Activated CD8-positive, alpha-beta memory T cell treated with anti-CD3 and anti-CD28 coated beads for 48 hours (primary cell): ENCODE data around the gene ZNF225.
"Not testable (repeated sequence)": the region's sequence is repeated elsewhere in the genome, so short reads cannot be mapped to it uniquely, and the experiment has no call there.

Experiments used
- DNase-seq, 3 experiments: peaks; one replicate each; pipeline ENCODE4 v3.0.0-alpha.2; 2020; ENCODE audit warnings: low read depth in 2 of 3, low spot score in 2 of 3

Gene ZNF225

DNA sequence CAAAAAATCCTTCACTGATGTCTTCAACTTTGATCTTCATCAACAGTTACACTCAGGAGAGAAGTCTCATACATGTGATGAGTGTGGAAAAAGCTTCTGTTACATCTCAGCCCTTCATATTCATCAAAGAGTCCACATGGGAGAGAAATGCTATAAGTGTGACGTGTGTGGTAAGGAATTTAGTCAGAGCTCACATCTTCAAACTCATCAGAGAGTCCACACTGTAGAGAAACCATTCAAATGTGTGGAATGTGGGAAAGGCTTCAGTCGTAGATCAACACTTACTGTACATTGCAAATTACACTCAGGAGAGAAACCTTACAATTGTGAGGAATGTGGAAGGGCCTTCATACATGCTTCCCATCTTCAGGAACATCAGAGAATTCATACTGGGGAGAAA, 43.3 kb downstream of the ZNF225 start:
- no peak for DNase-seq

DNA sequence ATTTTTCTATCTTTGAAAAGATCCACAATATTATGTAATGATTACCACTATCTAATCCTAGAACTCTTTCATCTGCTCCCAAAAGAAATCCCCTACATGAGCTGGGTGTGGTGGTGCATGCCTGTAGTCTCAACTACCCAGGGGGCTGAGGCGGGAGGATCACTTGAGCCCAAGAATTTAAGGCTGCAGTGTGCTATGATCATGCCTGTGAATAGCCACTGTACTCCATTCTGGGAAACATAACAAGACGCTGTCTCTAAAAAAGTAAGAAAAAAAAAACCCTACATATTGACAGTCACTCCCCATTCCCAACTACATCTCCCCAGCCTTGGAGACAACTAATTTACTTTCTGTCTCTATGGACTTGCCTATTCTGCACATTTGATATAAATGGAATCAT, 50.6 kb downstream of the ZNF225 start:
- DNase-seq, result no peak

- no peak for DNase-seq
Measured at GRCh38 chr19:44164327-44164672, 51.1 kb downstream of the ZNF225 start.

DNA sequence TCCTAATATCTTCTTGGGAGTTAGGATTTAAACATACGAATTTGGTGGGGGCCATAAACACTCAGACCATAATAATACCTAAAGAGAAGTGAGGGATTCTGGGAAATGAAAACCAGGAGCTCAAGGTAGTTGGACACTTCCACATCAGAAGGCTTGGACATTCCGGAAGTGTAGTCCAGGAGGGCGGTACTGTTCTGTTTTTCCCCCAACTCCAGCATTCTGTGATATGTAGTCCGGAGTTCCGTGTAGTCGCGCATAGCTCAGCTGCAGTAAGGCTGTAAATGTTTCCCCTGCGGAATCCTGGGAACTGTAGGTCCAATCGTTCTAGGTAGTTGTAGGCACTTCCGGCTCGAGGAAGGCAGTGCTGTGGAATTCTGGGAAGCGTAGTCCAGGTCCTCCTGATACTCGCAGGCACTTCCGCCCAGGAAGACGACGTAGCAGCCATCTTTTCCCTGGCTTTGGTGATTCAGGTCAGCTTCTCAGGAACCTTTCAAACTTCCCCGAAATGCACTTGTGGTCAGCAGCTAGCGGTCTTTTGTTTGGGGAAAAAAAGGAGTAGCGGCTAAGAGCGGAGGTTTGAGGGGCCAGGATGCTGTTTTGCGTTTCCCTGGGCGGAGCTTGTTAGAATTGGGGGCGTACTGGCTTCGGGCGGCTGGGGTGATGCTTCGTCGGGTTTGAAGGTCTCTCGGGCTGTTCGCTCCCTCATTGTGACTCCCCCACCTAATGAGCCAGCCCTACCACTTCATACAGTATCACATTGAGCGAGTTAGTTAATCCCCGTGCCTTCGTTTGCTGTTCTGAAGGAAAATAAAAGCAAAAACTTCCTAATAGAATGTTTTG, 51.7 kb downstream of the ZNF225 start, which contains the start of gene ZNF226:
Gene ZNF226 (plus strand): TSS at position 428 of the 840 bp plus-strand sequence. CDS start 4,981 bp downstream, outside the sequence.
- peak; percentile 40 to 70 (median 47) for DNase-seq

DNA sequence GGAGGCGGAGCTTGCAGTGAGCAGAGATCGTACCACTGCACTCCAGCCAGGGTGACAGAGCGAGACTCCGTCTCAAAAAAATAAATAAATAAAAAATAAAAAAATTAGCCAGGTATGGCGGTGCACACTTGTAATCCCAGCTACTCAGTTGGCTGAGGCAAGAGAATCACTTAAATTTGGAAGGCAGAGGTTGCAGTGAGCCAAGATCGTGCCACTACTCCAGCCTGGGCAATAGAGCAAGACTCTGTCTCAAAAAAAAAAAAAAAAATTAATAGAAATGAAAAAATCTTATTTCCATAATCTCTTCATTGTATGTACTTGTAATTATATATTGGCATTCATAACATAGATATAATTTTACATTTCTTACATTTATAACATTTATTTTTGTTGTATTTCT, 57.5 kb downstream of the ZNF225 start:
- not testable (repeated sequence) for DNase-seq

GRCh38 chr19:44176590-44176989, 63.4 kb downstream of the ZNF225 start:
- DNase-seq, result no peak

- no peak for DNase-seq
Measured at GRCh38 chr19:44180968-44181367, 67.8 kb downstream of the ZNF225 start.

DNA sequence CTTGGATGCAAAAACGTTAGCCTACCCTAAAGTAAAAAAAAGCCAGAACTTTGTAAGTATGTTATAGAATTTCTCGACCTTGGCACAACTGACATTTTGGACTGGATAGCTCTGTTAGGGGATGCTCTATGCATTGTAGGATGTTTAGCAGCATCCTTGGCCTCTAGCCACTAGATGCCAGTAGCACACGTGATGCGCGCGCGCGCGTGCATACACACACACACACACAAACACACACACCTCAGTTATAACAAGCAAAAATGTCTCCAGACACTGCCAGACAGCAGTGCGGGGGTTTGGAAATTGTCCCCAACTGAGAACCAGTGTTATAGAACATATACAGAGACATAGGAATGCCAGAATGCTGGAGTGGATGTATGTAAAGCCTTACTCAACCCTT, 68.9 kb downstream of the ZNF225 start:
- no peak for DNase-seq
